Measurements from ENCODE around the gene OSBPL10.
"Not testable (repeated sequence)": the region's sequence is repeated elsewhere in the genome, so short reads cannot be mapped to it uniquely, and the experiment has no call there.

Gene OSBPL10

DNA sequence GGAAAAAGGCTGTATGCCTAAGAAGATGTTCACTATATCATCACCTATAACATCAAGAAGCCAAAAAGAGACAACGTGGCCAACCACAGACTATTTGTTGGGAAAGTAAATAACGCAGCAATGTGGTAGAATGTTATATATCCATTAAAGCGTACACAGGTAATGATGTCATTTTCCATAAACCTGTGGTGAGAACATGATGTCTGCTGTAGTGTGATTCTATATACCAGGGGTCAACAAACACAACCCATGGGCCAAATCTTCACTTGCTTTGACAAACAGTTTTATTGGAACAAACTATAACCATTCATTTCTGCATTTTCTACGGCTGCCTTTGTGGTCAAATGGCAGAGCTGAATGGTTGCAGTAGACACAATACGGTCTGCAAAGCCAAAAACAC lies 287.7 kb downstream of the OSBPL10 start:
- DNase-seq, result no peak

DNA sequence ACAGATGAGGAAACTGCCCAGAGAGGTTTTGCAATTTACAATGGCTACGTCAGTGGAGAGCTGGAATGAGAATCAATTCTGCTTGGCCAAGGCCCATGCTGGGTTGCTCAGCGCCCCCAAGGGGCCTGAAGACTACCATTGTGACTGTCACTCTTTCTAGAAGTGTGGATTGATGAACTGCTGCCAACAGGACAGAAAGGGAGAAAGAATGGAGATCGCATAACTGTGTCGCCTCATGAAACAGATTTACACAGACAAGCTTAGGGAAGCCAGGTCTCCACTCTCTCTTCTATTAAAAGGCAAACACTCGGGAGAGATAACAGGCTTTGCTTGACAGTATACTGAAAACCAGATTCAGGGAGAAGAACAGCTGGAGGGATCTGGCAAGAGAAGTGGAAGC lies 288.3 kb downstream of the OSBPL10 start:
- DNase-seq, result no peak

DNA sequence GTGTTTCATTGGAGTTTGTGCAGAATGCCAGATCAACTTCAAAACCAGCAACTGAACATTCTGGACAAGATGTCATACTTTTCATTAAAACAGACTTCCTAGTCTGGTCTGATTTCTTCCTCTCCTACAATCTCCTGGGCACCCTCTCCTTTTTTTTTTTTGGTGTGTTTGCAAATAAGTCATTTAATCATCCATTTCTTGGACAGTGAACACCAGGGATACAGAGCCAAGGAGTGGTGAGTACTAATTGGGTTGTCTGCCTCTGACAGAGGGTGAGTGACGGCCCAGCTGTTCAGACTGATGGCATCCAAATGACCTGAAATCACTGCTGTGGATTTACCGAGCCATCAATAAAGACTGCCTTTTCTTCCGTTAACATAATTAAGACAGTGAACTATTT lies 290.3 kb downstream of the OSBPL10 start:
- no peak for DNase-seq

DNA sequence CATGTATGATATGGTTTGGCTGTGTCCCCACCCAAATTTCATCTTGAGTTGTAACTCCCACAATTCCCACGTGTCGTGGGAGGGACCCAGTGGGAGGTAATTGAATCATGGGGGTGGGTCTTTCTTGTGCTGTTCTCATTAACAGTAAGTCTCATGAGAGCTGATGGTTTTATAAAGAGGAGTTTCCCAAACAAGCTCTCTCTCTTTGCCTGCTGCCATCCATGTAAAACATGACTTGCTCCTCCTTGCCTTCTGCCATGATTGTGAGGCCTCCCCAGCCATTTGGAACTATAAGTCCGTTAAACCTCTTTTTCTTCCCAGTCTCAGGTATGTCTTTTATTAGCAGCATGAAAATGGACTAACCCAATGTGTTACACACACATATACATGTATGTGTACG lies 291.5 kb downstream of the OSBPL10 start:
- DNase-seq, result not testable (repeated sequence)

DNA sequence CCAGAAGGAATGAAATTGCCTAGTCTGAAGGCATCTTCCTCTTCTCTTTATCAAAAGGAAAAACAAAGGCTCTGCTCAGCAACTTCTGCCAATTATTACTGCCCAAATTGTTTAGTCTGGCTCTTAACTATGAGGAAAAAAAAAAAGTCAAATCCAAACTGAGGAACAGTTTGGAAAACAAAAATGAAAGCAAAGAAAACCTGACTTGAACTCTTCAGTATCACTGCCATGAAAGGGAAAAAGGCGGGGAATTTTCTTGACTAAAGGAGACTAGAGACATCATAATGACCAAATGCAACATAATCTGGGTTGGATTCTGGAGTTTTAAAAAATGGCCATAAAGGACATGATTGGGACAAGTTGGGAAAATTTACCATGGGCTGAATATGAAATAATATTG lies 292.1 kb downstream of the OSBPL10 start:
- DNase-seq, result no peak

DNA sequence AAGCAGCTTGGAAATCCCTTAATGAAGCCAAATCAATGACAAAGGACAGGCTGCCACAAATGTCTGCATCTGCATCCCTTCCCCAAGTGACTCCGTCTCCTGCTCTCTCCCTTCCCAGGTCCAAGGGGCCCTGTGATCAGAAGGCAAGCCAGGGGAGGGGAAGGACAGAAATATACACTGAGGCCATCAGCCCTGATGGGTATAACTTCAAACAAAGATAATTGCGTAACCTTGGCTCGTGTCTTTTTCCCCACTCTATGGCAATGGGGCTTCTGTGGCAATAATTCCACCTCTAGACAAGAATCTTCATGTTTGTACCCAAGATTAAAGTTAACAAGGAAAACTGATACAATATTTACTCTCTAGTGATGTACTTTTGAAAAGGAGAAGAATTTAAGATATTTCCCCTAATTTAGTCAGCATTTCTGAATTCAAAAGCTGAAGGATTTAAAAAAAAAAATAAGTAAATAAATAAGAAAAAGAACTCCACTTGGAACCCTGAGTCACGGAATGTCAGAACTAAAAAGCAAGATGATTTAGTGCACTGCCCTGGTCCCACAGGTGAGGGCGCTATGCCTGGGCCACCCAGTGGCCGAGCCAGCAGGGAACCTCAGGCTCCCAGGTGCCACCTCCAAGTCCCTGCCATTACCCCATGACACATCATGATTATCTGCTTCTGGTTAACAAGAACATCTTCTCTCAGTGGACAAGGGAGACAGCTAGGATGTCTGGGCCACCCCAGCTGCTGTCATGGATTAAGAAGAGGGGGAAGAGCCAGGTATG lies 293.9 kb downstream of the OSBPL10 start:
- DNase-seq, result no peak

DNA sequence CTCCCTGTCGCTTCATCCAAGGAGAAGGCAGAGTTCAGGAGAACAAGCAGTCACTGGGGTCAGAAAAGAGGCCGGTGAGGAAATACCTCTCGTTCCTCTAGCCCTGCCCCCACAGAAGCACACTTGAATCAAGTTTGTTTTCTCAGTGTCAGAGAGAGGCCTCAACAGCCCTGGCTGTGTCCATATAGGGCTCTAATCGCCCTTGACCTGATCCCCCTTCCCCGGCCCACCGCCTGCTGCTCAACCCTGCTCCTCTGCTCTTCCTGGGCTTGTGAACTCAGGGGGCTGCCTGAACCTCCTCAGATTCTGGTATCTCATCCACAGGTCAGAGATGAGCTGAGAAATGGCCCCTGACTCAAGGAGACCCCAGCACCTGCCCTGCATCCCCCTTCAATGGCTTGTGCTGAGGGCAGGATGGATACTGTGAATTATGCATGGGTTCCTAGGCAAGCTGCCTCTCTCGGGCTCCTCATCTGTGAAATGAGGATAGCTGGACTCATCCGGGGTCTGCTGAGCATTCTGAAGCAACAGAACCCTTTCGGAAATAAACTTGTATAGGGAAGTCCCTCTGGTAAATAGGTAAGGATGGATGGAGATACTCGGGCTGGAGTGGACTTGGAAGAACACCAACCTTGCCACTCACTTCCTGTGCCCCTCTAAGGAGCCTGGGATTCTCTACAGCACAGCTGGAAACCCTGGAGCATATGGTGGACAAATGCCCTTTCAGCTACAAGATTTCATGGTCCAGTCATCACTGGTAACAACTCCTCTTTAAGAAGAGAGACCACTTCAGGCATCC lies 300.8 kb downstream of the OSBPL10 start:
- no peak for DNase-seq

DNA sequence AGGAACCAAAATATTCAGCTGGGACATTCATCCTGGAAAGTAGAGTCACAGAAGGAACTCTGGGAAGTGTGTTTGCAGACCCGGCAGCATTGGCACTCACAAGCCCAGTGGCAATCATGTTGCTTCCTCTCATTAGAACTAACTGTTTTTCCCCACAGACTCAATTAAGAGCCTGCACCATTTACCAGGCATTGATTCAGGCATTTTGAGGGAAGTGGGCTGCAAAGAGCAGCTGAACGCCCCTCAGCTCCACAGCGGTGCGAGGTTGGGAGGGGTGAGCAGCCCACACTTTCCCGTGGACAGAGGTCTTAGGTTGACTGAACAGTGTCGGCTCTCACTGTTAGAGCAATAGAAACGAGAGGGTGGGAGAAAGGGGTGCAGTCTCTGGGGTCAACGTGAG lies 304.5 kb downstream of the OSBPL10 start:
- no peak for DNase-seq

DNA sequence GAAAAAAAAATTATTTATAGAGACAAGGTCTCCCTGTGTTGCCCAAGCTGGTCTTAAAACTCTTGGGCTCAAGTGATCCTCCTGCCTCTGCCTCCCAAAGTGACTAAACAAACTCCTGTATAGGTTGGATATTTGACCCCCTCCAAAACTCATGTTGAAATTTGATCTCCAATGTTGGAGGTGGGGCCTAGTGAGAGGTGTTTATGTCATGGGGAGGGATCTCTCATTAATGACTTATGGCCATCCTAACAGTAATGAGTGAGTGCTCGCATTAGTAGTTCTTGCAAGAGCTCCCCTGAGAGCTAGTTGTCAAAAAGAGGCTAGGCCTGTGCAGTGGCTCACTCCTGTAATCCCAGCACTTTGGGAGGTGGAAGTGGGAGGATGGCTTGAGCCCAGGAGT lies 307.1 kb downstream of the OSBPL10 start:
- DNase-seq, result no peak

DNA sequence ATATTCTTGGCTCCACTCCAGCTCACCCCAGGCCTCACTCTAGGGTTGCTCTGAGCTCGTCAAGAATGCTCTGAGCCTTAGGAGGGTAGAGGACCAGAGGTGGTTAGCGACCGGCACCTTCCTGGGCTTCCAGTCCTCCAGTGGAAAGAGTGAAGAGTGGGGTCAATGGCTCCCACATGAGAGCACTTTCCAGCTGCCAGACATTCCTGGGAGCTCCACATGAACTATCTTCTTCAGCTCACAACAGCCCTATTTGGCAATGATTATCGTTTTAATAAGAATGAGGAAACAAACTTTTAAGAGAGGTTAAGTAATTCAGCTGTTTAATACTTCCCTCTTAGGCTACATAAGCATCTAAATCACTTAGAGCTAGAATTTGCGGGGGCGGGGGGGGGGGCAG lies 309.1 kb downstream of the OSBPL10 start:
- DNase-seq, result no peak

DNA sequence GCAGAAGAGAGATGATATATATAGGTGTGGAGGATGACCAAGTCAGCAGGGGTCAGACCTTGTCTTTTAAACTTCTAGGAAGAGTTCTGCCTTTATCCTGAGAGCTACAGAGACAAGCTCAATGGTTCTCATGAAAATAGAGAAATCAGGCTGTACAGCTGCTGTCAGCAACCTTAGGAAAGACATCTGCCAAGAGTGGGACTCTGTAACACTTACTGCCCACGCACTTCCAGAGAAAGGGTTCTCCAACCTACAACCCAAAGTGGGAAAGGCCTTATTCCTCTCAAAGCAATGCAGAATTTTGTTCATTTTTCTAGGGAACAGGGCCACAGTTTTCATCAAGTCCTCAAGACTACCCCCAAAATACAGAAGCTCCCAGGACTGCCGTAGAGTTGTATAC lies 309.6 kb downstream of the OSBPL10 start:
- DNase-seq, result no peak

DNA sequence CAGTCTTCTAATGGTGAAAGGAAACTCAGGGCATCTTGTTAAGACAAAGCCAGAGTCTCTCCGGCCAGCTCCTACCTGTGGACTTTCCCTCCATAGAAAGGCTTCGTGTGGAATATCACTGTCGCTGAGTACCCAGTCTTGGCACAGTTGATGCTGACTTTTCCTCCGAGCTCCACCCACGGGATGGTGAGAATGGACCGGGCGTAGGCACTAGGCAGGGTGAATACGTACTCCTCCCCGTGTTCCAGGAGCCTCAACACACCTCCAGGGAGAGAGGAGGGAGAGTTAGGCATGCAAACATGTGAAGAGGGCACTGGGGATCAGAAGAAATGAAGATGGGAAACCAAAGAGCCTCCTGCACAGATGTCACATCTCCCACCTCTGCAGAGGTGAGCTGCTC lies 310.3 kb downstream of the OSBPL10 start:
- no peak for DNase-seq

DNA sequence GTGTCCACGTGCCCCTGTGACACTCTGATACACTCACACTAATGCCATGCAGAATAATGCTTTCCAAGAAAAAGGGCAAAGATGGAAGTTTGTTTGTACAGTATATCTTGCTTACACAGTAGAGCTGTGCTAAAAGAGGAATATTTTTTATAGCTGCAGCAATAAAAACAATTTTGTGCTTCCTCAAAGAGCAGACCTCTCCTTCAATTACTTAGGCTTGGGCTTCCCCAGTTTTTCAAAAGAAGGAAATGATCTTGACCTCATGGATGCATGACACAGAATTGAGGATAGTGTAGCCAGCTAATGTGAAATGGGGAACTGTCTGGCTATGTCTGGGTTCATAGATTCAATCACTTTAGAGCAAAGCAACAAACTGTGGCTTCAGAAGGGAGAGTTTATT lies 310.9 kb downstream of the OSBPL10 start:
- DNase-seq, result no peak

DNA sequence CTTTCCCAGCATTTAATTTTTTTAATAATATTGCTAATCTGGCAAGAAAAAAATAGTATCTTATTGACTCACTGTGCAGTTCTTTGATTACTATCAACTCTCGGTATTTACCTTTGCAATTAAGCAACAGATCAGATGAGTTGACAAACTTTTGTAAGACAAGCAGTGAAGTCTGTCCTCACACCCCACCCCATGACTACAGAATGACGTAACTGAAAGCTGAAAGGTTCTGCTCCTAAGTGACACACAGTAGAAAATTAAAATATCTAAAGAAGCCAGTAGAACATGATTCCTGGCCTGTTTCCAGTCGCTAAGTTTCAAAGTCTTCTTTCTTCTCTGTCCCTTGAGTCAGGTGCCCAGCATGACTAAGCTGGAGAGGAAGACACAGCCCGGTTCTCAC lies 312.8 kb downstream of the OSBPL10 start:
- no peak for DNase-seq

DNA sequence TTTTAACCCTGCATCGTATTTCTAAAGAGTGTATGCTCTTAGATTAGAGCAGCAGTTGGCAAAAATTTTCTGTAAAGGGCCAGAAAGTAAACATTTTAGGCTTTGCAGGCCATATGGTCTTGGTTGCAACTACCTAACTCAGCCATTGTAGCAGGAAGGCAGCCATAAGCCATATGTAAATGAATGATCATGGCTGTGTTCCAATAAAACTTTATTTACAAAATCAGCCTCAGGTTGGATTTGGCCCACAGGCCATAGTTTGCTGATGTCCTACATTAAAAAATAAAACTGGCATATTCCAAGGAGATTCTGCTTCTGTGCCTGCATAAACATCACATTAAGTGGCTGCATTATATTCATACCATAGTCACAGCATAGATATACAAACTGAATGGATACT lies 313.5 kb downstream of the OSBPL10 start:
- no peak for DNase-seq

DNA sequence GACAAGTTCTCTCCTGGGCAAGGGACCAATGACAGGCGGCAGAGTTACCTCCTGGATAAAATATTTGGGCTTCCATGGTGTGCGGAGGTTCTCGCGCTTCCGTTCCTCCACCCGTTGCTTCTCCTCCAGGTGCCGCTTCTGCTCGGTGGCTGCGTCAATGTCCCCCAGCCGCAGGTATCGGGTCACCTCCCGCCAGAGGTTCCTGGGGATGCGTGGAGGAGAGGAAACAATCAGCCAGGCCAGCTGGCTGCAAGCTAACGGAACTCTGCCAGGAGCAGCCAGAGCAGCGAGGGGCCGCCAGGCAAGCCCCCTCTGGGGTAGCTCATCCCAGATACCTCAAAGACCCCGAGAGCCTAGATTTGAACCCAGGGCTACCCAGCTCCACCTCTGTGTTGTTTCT lies 317.0 kb downstream of the OSBPL10 start:
- DNase-seq, result no peak

DNA sequence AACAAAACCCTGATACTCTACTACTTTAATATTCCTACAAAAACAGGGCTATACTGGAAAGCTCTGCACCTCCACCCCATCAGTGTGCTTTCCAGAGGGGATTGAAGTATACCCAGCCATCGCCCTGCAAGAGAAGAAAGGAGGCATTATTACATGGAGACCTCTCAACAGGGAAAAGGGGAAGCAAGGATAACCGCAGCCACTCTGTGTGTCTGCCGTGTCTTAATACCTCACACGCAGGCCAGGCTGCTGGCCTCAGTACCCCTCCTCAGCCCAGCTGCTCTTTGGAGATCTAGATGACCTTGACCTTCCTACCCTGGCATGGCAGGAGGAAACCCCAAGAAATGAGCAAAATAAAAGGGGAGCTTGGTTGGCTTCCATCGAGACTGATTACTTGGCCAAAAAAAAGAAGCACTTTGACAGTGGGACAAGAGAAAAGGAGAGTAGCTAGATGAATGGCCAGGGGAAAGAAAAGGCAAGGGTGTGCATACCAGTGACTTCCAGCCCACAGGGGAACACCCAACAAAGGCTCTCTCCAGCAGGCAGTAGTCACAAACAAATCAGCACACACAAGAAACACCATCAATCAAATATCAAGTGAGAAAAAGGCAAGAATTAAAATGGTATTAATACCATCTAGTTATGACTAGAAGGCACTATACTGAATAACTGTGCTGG lies 318.9 kb downstream of the OSBPL10 start:
- no peak for DNase-seq

DNA sequence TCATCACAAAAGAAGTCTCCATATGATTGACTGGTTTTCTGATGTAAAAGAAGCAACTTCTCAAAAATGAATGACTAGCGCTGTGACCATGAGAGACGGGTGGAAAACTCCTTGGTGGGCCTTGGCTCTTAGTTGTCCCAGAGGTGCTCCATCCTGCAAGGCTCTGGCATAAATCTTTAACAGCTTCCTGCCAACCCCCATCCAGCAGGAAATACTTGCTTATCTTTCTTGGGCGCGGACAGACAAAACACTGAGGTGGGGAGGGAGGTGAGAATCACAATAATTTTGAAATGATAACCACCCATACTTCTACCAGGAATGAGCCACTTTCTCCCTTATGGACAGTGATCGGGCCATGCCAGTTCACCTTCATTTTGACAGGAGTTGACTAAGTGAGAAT lies 319.8 kb downstream of the OSBPL10 start:
- no peak for DNase-seq

DNA sequence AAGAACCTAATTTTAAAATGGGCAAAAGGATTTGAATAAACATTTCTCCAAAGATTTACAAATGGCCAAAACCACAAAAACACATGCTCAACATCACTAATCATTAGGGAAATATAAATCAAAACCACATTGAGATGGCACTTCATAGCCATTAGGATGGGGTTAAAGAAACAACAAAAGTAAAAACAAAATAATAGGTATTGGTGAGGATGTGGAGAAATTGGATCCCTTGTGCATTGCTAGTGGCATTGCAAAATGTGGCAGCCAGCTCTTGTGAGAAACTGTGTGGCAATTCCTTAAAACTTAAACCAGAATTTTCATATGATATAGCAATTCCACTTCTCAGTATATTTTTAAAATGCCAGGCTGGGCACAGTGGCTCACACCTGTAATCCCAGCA lies 321.8 kb downstream of the OSBPL10 start:
- no peak for DNase-seq

DNA sequence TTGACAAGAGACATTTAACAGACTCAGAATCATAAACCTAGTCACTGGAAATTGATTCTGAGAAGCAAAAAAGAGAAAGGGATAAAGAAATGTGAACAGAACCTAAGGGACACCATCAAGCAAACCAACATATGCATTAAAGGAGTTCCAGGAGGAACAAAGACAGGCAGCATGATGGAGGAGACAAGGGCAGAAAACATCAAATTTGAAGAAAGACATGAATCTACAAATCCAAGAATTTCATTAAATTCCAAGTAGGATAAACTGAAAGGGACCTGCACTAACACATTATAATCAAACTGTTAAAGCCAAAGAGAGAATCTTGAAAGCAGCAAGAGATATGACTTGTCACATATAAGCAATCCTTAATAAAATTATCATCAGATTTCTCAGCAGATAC lies 326.1 kb downstream of the OSBPL10 start:
- DNase-seq, result no peak

DNA sequence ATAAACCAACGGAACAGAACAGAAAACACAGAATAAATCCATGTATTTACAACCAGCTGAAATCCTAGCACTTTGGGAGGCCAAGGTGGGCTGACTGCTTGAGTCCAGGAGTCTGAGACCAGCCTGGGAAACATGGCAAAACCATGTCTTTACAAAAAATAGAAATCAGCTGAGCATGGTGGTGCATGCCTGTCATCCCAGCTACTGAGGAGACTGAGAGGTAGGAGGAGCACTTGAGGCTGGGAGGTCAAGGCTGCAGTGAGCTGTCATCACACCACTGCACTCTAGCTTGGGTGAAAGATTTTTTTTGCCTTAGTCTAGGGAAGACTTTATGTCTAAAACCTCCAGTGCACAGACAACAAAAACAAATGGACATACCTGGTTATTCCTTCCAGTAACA lies 327.6 kb downstream of the OSBPL10 start:
- DNase-seq, result no peak

DNA sequence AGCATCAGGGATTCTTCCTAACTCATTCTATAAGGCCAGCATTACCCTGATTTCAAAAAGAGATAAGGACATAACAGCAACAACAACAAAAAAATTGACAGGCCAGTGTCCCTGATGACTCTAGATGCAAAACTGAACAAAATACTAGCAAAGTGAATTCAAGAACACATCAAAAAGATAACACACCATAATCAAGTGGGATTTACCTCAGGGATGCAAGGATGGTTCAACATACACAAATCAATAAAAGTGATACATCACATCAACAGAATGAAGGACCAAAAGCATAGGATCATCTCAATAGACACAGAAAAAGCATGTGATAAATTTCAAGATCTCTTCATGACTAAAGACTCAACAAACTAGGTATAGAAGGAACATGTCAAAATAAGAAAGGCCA lies 328.8 kb downstream of the OSBPL10 start:
- no peak for DNase-seq

DNA sequence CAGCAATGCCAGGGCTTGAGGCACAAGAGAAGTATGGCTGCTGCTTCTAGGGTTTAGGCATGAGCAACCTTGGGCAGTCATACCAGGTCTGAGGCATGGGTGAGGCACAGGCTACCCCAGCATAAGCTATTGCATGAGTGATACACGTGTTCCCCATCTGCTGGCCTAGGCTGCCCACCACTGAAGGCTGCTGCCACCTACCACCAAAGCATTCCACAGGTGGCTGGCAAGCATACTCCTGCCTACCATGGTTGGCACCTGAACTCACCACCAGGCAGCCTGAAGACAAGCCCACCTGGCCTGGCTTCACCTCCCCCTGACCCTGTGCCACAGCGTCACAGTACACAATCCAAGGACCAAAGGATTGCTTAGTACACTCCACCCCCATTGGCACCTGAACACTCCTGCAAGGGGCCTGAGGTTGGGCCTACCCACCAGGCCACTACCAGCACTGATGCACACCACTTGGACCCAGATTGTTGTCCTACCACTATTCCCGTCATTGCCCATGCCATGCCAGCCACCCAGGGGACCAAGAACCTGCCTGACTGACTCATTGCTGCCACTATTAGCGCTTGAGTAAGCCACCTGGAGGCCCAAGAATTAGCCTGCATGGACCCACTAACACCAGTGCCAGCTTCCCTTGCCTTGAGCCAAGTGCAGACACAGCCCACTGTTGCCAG lies 332.6 kb downstream of the OSBPL10 start:
- DNase-seq, result no peak

All from stimulated activated CD4-positive, alpha-beta T cell treated with anti-CD3 and anti-CD28 coated beads, Interleukin-4, amount 100 ng/mL, for 24 hours (primary cell).